Right lung (tissue), 5 donors: ENCODE data around the gene TECPR2. TPM values are rescaled to one million over a fixed set of nuclear protein-coding genes. Genes with fewer than 3 reads are reported as not detected.
A peak's percentile ranks its signal among the peaks of the same experiment; 100 is the strongest.
"Not testable (repeated sequence)": the region's sequence is repeated elsewhere in the genome, so short reads cannot be mapped to it uniquely, and the experiment has no call there.

Experiments used
- DNase-seq, 2 donors: peaks; one replicate each; pipeline ENCODE4 v3.0.0-alpha.2; 2013
- polyA plus RNA-seq, 5 donors: library from polyadenylated mRNA; unstranded; fragments of 120-200 nt; gene quantifications; one replicate each; pipeline versions ENCODE4 v1.2.1 to v1.2.3, GENCODE V29; 2013; ENCODE audit warnings: inconsistent platforms in 1 of 5, low replicate concordance in 1 of 5; ENCODE audit not compliant: insufficient read length in 5 of 5, insufficient read depth in 1 of 5

TECPR2 gene
- polyA plus RNA-seq, 5 donors, result 13.8 to 15.6 (median 14.5) TPM

DNA sequence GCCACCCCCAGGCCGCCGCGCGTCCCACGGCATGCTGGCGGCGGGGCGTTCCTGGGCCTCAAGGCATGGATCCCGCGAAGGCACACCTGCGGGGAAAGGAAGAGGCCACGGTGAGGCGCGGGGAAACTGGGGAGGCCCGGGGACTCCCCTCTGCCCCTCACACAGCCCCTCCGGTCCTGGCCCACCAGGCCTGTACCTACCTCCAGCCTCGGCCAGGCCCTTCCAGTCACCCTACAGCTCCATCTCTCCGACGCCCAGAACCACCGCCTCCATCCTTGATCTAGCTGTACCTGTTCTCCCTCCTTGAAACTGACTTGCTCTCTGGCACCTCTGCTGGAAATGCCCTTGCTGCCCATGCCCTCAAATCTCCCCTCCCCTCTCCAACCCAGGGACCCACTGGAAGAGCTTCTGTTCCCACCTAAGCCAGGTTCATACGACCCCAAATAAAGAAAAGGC, 145.1 kb downstream of the TECPR2 start:
- no peak for DNase-seq

DNA sequence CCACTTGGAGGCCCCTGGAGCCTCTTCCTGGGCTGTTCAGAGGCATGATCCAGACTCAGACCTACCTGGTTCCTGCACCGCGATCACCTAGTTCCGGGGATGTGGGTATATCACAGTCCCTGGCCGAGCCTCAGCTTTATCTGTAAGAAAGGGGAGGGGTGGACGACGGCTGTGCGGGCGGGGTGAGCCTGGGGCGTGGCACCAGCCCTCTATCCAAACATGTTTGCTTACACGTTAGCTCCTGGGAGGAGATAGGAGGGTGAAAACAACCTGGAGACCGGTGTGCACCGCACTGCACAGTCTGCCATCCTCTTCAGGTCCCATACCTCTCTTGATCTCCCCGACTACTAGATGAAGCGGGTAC, 145.7 kb downstream of the TECPR2 start:
- no peak for DNase-seq

DNA sequence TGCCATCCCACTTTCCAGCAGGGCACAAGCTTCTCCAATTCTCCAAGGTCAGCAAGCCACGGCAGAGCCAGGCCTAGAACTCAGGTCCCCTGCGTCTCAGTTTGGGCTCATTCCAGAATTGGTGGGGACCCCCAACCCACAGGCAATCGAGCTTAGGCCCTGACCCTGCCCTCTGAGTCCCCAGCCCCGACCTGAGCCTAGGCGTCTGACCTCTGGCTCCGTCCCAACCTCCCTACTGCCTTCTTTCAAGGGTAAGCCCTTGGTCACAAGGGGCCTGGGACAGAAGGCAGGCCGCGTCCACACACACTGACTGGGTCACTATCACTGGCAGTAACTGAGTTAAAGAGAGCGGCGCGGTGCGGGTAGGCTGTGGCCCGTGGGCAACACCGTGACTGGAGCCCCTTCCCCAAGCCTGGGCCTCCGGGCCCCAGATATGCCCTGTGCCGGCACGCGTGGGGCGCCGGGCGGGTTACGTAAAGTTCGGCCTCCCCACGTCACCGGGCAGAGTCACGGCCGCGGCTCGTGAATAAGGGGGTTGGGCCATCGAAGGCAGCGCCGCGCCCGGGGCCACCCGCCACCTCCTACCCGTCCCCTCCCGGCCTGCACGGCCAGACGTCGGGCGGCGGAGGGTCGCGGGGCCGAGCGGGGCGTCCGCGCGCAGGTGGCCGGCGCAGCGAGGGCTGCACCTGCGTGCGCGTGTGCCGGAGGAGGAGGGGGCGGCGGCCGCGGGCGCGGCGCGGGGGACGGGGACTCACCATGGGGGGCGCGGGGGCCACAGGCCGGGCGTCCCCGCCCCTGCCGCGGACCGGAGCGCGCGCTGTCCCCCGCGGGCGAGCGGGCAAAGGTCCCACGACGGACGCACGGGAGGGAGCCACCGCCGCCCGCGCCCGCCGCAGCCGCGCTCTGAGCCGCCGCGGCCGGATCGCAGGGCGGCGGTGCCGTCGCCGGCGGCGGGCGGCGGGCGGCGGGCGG, 146.3 kb downstream of the TECPR2 start:
- no peak for DNase-seq

DNA sequence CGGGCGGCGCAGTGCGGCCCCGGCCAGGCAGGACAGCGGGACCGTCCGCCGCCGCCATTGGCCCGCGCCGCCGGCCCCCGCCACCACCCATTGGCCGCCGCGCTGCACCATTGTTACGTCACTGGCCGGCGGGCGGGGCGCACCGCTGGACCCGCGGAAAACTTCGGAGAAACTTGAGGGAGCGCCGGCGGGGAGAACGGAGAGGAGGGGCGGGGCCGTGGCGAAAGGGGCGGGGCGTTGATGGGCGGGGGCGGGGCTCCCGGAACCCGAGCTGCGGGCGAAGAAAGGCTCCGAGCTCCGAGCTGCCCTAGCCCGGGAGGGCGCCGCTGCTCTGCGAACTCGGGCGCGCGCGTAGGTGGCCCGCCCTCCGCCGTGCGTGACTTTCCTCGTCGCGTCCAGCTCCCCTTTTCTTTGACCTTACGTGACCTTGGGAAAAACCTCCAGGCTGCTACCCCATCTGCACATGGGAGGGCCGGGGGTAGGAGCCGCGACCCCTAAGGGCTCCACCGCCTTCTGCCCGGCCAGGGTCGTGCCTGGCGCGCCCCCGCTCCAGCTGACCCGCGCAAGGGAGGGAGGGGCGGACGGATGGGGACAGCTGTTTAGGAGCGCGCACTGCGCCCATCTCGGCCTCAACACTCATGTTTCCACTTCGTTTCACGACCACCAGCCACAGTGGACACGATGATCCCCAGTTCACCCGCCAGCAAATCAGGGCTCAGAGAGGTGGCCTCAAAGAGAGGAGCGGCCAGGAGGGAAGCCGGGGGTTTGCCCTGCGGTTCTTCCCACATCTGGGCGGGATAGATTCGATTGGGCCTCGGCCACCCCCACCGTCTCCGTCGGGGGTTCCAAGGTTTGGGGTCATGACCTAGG, 147.2 kb downstream of the TECPR2 start, which contains the start of gene ANKRD9:
Gene ANKRD9, minus strand, starts transcription at position 31 of the 870 bp plus-strand sequence. CDS start 1,887 bp downstream, outside the sequence.
- peak; percentile 88 to 91 for DNase-seq

DNA sequence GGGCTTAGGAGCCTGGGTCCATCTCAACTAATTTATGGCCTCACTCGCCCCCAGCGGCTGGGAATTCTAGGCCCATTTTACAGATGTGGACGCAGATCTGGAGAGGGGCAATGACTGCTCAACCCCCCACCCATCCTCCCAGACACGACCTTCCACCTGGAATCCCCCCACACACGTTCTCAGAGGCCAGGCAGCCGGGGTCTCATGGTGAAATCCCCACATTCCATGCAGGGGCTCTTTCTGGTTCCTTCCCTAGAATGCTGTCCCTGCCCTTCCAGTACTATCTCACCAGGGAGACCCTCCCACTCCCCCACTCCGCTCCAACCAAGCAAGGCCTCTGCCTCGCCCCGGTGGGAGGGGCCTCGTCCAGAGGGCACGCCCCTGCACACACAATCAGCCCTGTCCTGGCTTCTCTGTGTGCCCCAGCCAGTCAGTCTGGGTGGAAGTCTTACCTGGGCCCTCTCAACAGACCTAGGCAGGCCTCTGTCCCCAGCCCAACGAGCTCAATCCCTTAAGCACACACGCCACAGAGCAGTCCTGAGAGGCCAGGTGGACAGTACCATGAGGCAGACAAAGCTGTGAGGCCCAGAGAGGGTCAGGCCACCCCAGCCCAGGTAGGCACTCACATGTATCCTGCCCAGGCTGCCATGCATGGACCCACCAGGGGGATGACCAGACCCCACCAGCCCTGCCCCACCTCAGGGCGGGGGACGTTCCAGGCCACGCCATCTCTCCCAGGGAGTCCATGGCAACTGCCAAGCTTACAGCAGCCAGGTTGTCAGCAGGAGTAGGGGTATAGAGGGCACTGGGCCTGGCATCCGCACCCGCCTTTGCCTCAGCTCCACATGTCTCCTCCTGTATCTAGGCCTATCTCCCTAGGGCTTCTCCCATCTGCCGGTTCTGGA, 148.1 kb downstream of the TECPR2 start:
- no peak for DNase-seq

DNA sequence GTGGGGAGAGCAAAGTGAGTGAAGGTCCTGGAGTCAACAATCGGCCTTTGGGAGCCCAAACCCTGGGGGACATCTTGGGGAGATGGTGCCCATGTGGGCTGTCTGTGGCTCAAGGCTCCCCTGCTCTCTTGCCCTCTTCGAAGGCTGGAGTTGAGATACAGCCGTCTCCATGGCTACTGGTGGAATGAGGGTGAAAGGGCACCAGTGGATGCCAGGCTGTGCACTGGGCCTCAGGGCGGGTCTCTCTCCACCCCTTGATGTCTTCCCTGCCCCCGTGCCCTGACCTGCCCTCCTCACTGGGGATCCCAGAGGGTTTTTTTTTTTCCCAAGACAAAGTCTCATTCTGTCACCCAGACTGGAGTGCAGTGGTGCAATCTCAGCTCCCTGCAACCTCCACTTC, 148.8 kb downstream of the TECPR2 start:
- no peak for DNase-seq

DNA sequence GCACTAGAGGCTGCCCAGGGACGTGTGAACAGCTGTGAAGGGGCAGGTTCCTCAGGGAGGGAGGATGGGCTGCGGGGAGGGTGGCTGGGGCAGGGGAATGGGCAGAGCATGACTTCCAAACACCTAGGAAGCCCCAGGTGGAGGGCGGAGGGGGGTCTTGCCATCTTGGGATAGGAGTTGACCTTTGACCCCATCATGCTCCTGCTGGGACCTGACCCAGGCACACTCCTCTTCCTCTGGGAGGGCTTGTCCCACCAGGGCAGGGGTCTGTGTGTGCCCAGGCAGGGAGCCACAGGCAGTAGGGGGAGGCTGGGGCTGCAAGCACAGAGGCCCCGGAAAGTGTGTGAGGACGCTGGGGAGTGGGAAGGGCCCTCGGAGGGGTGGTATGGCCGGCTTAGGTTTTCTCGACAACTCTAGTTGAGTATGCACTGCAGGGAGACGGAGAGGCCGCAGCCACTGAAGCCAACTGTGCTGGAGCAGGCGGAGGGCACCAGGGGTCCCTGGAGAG, 150.1 kb downstream of the TECPR2 start:
- DNase-seq, result no peak

DNA sequence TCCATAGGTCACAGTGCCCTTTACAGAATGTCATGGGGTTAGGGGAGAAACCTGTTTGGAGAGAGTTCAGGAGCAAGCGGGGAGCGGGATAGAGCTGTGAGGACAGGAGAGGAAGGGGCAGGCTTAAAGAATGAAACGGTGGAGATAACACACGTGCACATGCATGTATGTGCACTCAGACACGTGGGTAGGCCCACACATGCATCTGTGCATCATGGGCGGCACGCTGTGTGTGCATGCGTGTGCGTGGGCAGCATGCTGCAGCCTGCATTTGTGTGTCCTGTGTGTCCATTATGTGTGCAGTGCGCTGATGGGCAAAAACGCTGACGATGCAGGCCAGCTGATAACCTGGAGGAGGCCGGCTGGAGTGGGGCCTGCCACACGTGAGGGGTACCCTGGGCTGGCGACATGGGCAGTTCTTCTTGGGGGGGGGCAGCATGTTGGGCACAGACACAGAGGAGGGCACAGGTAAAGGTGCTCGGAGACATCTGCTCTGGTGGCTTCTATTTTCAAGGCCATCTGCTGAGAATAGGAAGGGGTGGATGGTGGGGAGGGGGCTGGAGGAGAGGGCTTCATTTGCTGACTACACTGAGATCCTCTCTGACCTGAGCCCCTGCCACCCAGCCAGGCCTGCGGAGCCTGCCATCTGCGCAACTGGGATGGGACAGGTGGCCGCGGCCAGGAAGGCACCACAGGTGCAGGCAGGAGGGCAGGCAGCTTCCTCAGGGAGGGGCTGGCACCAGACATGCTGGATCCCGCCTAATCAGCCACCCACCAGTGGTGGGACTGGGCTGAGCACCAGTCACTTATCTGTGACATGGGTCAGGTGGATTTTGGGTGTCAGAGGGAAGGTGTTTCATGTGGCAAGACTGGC, 151.4 kb downstream of the TECPR2 start:
- DNase-seq, result no peak

DNA sequence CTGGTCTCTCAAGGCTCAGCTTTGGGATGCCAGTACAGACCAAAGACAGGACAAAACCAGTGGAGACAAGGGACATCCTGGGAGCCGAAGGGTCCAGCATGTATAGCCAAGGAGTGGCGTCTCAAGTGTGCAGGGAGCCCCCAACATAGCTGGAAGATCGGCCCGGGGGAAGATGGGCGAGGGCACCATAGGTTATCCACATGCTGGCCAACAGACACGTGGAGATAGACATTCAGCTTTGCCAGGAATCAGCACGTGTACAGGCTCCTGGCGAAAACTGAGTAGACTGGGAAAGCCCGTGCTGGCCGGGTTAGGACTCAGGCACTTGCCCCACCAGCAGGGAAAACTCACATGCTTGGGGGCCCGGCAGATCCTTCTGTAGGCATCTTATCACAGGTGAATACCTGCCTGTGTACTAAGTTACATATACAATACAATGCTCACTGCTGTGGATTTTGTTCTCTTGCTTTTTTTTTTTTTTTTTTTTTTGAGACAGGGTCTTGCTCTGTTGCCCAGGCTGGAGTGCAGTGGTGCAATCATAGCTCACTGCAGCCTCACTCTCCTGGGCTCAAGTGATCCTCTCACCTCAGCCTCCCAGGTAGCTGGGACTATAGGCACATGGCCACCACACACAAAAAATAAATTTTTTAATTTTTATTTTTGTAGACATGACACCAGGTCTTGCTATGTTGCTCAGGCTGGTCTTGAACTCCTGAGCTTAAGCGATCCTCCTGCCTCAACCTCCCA, 152.4 kb downstream of the TECPR2 start:
- no peak for DNase-seq

DNA sequence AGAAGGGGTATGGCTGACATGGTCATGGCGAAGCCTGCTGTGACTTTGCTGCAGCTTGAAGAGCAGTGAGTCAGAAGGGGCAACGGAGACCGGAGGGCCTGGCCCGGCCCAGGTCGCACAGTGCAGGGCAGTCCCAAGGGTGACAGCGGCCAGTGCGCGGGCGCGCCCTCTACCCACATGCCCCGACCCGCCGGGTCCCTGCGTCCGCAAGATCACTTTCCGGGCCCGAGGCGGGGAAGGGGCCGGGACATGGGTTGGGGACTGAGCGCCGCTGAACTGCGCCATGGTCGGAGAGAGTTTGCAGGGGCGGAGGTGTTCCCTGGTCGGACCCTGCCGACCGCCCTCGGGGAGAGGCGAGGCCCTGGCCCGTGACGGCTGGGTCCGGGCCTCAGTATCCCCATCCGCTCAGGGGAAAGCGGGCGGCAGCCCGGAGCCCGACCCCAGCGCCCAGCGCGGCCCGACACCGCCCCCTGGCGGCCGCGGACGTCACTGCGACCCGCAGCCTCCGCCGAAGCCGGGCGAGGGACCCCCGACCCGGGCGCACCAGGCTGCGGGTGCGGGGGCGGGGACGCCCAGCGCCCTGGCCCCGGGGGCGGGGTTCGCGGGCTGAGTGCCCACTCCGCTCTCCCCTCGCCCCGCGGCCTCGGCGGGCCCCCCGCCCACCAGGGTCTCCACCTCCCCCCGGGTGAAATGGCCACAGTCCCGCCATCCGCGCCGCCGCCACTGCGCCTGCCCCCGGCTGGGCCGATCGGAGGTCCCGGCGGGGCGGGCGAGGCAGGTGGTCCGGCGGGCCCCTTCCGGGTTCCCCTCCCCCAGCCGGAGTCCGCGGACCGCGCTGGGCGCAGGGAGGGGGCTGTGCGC, 154.0 kb downstream of the TECPR2 start:
- DNase-seq, result peak in 1 of 2 donors; percentile 54

DNA sequence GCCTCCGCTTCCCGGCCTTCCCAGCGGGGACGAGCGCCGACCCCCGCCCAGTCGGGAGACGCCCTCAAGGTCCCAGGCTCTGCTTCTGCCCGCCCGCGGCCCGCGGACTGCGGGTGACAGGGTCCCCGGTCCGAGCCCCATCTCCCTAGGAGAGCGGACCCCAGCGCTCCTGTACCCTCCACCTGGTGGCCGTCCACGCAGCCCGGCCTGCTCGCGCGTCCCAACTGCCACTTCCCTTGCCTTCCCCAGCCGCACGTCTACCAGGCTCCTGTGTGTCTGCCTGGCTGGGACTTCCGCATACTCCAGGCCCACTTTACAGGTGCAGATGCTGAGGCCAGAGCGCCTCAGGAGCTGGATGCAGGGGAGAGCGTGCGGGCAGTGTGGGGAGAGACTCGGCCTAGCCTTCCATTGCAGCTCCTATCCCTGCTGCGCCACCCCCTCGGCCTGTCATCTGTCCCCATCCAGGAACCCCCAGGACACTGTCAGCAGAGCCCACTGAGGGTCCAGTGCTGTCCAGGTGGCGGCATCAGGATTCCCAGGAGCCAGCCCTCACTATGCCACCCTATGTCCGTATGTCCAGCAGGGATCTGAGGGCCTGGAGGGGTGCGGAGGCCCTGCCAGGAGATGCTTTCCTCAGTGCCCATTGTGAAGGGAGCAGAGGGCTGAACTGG, 154.8 kb downstream of the TECPR2 start:
- no peak for DNase-seq

DNA sequence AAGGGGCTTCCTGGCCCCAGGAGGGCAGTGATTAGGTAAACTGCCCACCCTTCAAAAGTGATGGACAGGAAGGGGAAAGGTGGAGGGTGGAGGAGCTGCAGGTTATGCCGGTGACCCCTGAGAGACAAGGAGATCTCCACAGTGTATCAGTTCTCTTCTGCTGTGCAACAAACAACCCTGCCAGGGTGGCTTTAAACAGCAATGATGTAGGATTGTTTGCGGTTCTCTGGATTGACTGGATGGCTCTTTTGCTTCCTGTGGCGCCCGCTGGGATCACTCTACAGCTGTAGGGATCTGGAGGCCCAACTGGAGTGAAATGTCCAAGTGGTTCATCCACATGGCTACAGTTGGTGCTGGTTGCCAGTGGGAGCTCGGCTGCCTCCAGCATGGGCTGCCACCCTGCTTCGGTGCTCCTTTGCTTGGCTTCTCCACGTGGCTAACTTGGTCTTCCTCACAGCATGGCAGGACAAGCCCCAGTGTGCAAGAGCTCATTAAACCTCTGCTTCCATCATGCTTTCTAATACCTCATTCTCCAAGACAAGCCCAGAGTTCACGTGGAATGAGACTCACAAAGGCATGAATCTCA, 155.4 kb downstream of the TECPR2 start:
- DNase-seq, result no peak

DNA sequence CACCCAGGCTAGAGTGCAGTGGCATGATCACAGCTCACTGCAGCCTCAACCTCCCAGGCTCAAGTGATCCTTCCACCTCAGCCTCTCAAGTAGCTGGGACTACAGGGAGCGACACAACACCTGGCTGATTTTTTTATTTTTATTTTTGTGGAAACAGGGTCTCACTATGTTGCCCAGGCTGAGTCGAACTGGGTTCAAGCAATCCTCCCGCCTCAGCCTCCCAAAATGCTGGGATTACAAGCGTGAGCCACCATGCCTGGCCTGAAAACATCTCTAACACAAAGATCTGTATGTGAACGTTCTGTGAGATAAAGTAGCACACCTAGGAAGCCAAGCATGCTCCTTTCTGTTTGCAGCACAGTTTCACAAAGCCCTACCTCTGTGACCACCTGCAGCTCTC, 157.0 kb downstream of the TECPR2 start:
- not testable (repeated sequence) for DNase-seq

DNA sequence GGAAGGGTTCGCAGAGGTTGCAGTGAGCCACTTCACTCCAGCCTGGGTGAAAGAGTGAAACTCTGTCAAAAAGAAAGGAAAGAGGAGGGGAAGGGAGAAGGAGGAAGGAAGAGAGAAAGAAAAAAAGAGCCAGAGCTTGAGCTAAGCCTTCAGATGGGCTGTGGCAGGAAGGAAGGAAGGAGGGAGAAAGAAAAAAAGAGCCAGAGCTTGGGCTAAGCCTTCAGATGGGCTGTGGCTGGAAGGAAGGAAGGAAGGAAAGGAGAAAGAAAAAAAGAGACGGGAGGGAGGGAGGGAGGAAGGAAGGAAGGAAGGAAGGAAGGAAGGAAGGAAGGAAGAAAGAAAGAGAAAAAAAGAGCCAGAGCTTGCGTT, 160.4 kb downstream of the TECPR2 start:
- no peak for DNase-seq

DNA sequence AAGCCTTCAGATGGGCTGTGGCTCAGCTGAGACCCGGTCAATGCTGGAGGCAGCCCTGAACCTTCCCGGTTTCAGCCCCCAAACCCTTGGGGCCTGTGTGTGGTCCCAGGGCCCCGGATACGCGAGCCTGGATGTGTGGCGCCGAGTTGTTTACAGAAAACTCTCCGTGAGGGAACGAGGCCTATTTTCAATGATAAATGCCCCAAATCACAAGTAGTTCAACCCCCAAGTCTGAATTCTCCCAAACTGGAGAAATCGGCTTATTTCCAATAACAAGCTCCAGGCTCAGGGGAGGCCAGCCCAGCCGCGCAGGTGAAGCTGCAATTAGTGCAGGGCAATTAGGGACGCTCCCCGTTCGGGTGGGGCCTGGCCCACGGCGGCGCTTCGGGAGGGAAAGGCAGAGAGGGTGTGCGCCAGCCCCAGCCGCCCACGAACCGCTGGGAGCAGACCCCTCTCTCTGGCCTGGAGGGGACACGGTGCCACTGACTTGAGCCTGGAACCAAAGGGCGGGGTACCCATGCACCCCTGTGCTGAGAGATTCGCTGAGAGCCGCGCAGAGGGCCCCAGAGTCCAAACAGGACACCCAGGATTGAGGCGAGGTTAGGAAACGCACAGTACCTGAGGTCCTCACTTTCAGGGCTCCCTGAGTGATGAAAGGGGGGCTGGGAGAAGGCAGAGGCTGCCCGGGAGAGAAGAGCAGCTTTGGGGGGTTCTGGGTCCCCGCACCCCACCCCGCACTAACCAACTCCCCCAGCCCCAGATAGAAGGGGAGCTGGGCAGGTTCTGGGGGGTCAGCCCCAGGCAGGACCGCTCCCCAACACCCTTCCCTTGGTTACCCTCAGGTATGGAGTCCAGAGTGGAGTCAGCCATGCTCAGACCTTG, 161.1 kb downstream of the TECPR2 start:
- DNase-seq, result no peak
